ENCODE measurements around the gene FCSK. TPM values are rescaled to one million over a fixed set of nuclear protein-coding genes. Genes with fewer than 3 reads are reported as not detected.

Gene FCSK
- total and polyA plus RNA-seq, 9 donors, result 5.1 to 29.4 (median 20.0) TPM

DNA sequence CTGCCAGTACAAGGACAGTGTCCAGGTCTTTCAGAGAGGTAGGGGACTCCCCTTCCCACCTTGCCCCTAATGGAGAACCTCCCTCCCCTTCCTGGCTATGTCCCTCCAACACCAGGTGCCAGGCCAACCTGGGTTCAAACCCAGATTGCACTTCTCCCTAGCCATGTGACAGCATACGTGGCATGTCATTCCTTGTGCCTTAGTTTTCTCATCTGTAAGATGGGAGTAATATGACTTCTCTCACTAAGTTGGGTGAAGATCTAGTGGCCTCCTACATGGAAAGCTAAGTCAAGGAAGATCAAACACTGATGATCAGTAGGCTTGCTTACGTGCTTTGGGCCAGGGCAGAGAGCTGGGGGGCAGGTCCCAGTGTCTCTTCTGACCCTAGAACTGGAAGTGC is 8.8 kb downstream of the FCSK start:
- WGBS, 3 donors, result 96 to 97% (median 97%) methylated on average over 2 of the region's 2 CpGs
- H3K9me3 ChIP-seq, result no peaks in the 10 kb centered on the region
- DNase-seq, result no peak
- H3K4me3 ChIP-seq, result no peak overlapping the region
- no peaks in the 10 kb centered on the region for H3K27me3 ChIP-seq
- H3K4me1 ChIP-seq (ENCODE audit: insufficient read depth), result peaks cover 4% of the 10 kb centered on the region
- intact Hi-C loops (cut with DNase I), result no loop called here
- TF ChIP-seq, protein P1, sequence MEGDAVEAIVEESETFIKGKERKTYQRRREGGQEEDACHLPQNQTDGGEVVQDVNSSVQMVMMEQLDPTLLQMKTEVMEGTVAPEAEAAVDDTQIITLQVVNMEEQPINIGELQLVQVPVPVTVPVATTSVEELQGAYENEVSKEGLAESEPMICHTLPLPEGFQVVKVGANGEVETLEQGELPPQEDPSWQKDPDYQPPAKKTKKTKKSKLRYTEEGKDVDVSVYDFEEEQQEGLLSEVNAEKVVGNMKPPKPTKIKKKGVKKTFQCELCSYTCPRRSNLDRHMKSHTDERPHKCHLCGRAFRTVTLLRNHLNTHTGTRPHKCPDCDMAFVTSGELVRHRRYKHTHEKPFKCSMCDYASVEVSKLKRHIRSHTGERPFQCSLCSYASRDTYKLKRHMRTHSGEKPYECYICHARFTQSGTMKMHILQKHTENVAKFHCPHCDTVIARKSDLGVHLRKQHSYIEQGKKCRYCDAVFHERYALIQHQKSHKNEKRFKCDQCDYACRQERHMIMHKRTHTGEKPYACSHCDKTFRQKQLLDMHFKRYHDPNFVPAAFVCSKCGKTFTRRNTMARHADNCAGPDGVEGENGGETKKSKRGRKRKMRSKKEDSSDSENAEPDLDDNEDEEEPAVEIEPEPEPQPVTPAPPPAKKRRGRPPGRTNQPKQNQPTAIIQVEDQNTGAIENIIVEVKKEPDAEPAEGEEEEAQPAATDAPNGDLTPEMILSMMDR (IDR thresholded peaks at IDR 0.05), result no peak
- no peak for TF ChIP-seq EP300 (IDR thresholded peaks at IDR 0.05)
- TF ChIP-seq POLR2A (IDR thresholded peaks at IDR 0.05), result no peak
- H3K36me3 ChIP-seq, result no peaks in the 10 kb centered on the region
- no peak overlapping the region for H3K27ac ChIP-seq

- 52 to 62% (median 56%) methylated on average over 13 of the region's 13 CpGs for WGBS, 3 donors
- TF ChIP-seq, protein P1 (IDR thresholded peaks at IDR 0.05), result no peak
- TF ChIP-seq POLR2A (IDR thresholded peaks at IDR 0.05) (no peak), EP300 (IDR thresholded peaks at IDR 0.05) (no peak)
- Histone ChIP-seq H3K27me3 (no peaks in the 10 kb centered on the region), H3K27ac (no peak overlapping the region), H3K4me1 (ENCODE audit: insufficient read depth) (peaks cover 4% of the 10 kb centered on the region), H3K36me3 (no peaks in the 10 kb centered on the region), H3K4me3 (no peak overlapping the region), H3K9me3 (no peaks in the 10 kb centered on the region)
- intact Hi-C loops (cut with DNase I), result no loop called here
- DNase-seq, result no peak
Measured at GRCh38 chr16:70465999-70466804, 11.8 kb downstream of the FCSK start.

GRCh38 chr16:70466805-70467076 is 12.3 kb downstream of the FCSK start:
- 26 to 37% (median 35%) methylated on average over 7 of the region's 7 CpGs for WGBS, 3 donors
- Histone ChIP-seq H3K4me3 (no peak overlapping the region), H3K4me1 (ENCODE audit: insufficient read depth) (peaks cover 4% of the 10 kb centered on the region), H3K27me3 (no peaks in the 10 kb centered on the region), H3K27ac (no peak overlapping the region), H3K36me3 (no peaks in the 10 kb centered on the region), H3K9me3 (no peaks in the 10 kb centered on the region)
- intact Hi-C loops (cut with DNase I), result no loop called here
- DNase-seq, result peak in 4 of 5 donors; percentile 54 to 74 (median 68)
- TF ChIP-seq EP300 (IDR thresholded peaks at IDR 0.05) (no peak), POLR2A (IDR thresholded peaks at IDR 0.05) (no peak)
- TF ChIP-seq, protein P1 (IDR thresholded peaks at IDR 0.05), result no peak

DNA sequence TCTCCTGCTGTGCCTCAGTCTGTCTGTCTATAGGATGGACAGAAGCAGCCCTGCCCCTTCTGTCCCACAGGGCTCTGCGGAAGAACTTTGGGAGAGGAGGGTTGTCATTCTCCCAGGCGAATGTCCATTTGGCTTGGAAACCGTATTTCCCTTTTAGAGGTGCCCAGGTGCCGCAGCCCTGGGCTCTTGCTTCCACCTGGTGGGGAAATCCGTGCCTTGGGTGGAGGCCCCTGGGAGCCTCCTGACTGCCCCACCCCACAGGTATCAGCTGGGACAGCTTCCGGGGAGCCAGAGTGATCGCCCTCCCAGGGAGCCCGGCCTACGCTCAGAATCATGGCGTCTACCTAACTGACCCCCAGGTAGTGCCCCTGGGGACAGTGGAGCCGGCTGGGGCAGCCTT is 12.7 kb downstream of the FCSK start:
- Histone ChIP-seq H3K4me1 (ENCODE audit: insufficient read depth) (peaks cover 4% of the 10 kb centered on the region), H3K27me3 (no peaks in the 10 kb centered on the region), H3K4me3 (no peak overlapping the region), H3K9me3 (no peaks in the 10 kb centered on the region), H3K27ac (no peak overlapping the region), H3K36me3 (no peaks in the 10 kb centered on the region)
- TF ChIP-seq, protein P1 (IDR thresholded peaks at IDR 0.05), result no peak
- TF ChIP-seq POLR2A (IDR thresholded peaks at IDR 0.05), result no peak
- TF ChIP-seq EP300 (IDR thresholded peaks at IDR 0.05), result no peak
- 81 to 85% (median 83%) methylated on average over 11 of the region's 11 CpGs for whole genome bisulfite sequencing, 3 donors
- intact Hi-C loops (cut with DNase I), result no loop called here
- no peak for DNase-seq
